ENCODE measurements around the gene DMXL2. TPM values are rescaled to one million over a fixed set of nuclear protein-coding genes. Genes with fewer than 3 reads are reported as not detected.

DMXL2 gene
- total RNA-seq, 3 donors from 2014 or later (not counting 1 experiment from before 2014, with no cell fraction given) = 6.4 to 12.4 (median 11.3) TPM

- H3K27ac ChIP-seq (ENCODE audit: low read length) = no peak overlapping the region
- TF ChIP-seq CTCF (IDR thresholded peaks at IDR 0.05) = no peak
- no peaks in the 10 kb centered on the region for H3K36me3 Mint-ChIP-seq
- H3K36me3 ChIP-seq (ENCODE audit: control insufficient read depth, insufficient read depth, low read length) = no peaks in the 10 kb centered on the region
- H3K4me3 ChIP-seq (ENCODE audit: low read length) = no peak overlapping the region
- no peak overlapping the region for H3K27ac Mint-ChIP-seq
- H3K4me3 Mint-ChIP-seq = no peak overlapping the region
- no peaks in the 10 kb centered on the region for H3K4me1 ChIP-seq (ENCODE audit: control insufficient read depth, insufficient read depth, low read length)
- DNase-seq (no peak), ATAC-seq (no peak)
- H3K9me3 Mint-ChIP-seq = no peaks in the 10 kb centered on the region
- H3K9me3 ChIP-seq (ENCODE audit: control insufficient read depth, insufficient read depth, low read length) = no peaks in the 10 kb centered on the region
- H3K4me1 Mint-ChIP-seq = peaks cover 0 to 5% of the 10 kb centered on the region in 2 donors
- WGBS (ENCODE audit: insufficient coverage) = 37% methylated on average over 12 of the region's 12 CpGs
- no peaks in the 10 kb centered on the region for H3K27me3 ChIP-seq (ENCODE audit: control insufficient read depth, insufficient read depth, low read length)
- intact Hi-C loops (cut with micrococcal nuclease) = no loop called here
- H3K27me3 Mint-ChIP-seq (ENCODE audit: low read depth in 2 of 2) = peaks cover 13 to 16% of the 10 kb centered on the region in 2 donors
Measured at GRCh38 chr15:51401872-51402517, 220.6 kb downstream of the DMXL2 start.

GRCh38 chr15:51401051-51401780, 221.4 kb downstream of the DMXL2 start:
- Histone ChIP-seq H3K9me3 (ENCODE audit: control insufficient read depth, insufficient read depth, low read length) (no peaks in the 10 kb centered on the region), H3K4me3 (ENCODE audit: low read length) (no peak overlapping the region), H3K4me1 (ENCODE audit: control insufficient read depth, insufficient read depth, low read length) (no peaks in the 10 kb centered on the region), H3K27ac (ENCODE audit: low read length) (no peak overlapping the region), H3K27me3 (ENCODE audit: control insufficient read depth, insufficient read depth, low read length) (no peaks in the 10 kb centered on the region), H3K36me3 (ENCODE audit: control insufficient read depth, insufficient read depth, low read length) (no peaks in the 10 kb centered on the region)
- DNase-seq (no peak), ATAC-seq (no peak)
- Mint-ChIP-seq H3K27ac (no peak overlapping the region), H3K4me1 (peaks cover 0 to 5% of the 10 kb centered on the region in 2 donors), H3K9me3 (no peaks in the 10 kb centered on the region), H3K27me3 (ENCODE audit: low read depth in 2 of 2) (peaks cover 13 to 16% of the 10 kb centered on the region in 2 donors), H3K4me3 (no peak overlapping the region), H3K36me3 (no peaks in the 10 kb centered on the region)
- no peak for TF ChIP-seq CTCF (IDR thresholded peaks at IDR 0.05)
- 74% methylated on average over 7 of the region's 7 CpGs for WGBS (ENCODE audit: insufficient coverage)
- intact Hi-C loops (cut with micrococcal nuclease) = no loop called here

- no peaks in the 10 kb centered on the region for H3K36me3 Mint-ChIP-seq
- Histone ChIP-seq H3K4me1 (ENCODE audit: control insufficient read depth, insufficient read depth, low read length) (no peaks in the 10 kb centered on the region), H3K9me3 (ENCODE audit: control insufficient read depth, insufficient read depth, low read length) (no peaks in the 10 kb centered on the region), H3K4me3 (ENCODE audit: low read length) (no peak overlapping the region), H3K36me3 (ENCODE audit: control insufficient read depth, insufficient read depth, low read length) (no peaks in the 10 kb centered on the region), H3K27ac (ENCODE audit: low read length) (no peak overlapping the region), H3K27me3 (ENCODE audit: control insufficient read depth, insufficient read depth, low read length) (no peaks in the 10 kb centered on the region)
- DNase-seq (no peak), ATAC-seq (no peak)
- H3K4me1 Mint-ChIP-seq = peaks cover 0 to 5% of the 10 kb centered on the region in 2 donors
- H3K9me3 Mint-ChIP-seq = no peaks in the 10 kb centered on the region
- H3K4me3 Mint-ChIP-seq = no peak overlapping the region
- peaks cover 10 to 16% of the 10 kb centered on the region in 2 donors for H3K27me3 Mint-ChIP-seq (ENCODE audit: low read depth in 2 of 2)
- no peak for TF ChIP-seq CTCF (IDR thresholded peaks at IDR 0.05)
- WGBS (ENCODE audit: insufficient coverage) = 86% methylated on average over 9 of the region's 9 CpGs
- intact Hi-C loops (cut with micrococcal nuclease) = no loop called here
- no peak overlapping the region for H3K27ac Mint-ChIP-seq
Measured at GRCh38 chr15:51398626-51399025, 223.9 kb downstream of the DMXL2 start.

Other genes starting within 250 kb of the DMXL2 start
- not detected for gene SCG3, start 58.7 kb upstream of the DMXL2 start, total RNA-seq
- gene LYSMD2, start 114.9 kb upstream of the DMXL2 start, total RNA-seq = 10 to 100 TPM in 1 of 3 donors, 1 to 10 TPM in 2; 8.1 to 13.6 (median 8.6) TPM
- 1 to 10 TPM; 1.6 to 4.7 (median 1.6) TPM for gene TMOD2, start 128.8 kb upstream of the DMXL2 start, total RNA-seq
- gene TMOD3, start 206.9 kb upstream of the DMXL2 start, total RNA-seq = 10 to 100 TPM; 56.5 to 72.3 (median 69.4) TPM

All from natural killer cell (primary cell).